ENCODE data around the gene ZNF276.
"Not testable (repeated sequence)": the region's sequence is repeated elsewhere in the genome, so short reads cannot be mapped to it uniquely, and the experiment has no call there.

ZNF276 gene

DNA sequence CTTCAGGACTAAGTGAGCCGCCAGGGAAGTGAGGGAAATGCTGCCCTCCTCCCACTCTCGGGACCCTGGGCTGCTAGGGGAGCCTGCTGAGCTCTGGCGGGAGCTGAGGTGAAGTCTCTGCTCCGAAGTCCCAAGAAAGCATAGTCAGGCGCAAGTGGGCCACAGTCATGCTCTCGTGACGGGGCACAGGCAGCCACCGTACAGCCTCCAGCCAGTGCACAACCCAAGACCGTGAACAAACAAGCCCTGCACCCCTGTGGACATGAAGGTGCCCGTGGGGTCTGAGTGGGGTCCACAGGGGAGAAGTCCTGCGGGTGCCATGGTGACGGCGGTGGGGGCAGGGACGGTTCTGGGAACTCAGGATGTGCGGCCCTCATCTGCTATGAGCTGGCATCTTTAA is 24.7 kb downstream of the ZNF276 start:
- DNase-seq (ENCODE audit: insufficient read length, low spot score) = no peak
- no peak for TF ChIP-seq POLR2A (IDR thresholded peaks at IDR 0.05; ENCODE audit: low read depth, low read length)
- FAIRE-seq = no peak

DNA sequence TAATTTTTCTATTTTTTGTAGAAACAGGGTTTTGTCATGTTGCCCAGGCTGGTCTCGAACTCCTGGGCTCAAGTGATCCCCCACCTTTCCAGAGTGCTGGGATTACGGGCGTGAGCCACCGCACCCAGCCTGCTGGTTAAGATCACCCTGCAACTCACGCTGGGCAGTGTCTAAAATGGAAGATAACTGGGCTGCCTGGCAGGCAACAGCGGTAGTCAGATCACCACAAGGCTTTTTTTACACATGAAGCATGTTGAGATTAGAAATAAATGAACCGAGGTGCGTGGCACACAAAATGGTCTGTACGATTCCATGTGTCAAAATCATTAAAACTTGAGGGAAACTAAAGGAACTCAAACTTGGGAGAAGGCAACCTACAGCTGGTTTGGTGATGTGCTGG is 26.7 kb downstream of the ZNF276 start:
- FAIRE-seq (no peak), DNase-seq (ENCODE audit: insufficient read length, low spot score) (no peak)
- TF ChIP-seq POLR2A (IDR thresholded peaks at IDR 0.05; ENCODE audit: low read depth, low read length) = no peak

DNA sequence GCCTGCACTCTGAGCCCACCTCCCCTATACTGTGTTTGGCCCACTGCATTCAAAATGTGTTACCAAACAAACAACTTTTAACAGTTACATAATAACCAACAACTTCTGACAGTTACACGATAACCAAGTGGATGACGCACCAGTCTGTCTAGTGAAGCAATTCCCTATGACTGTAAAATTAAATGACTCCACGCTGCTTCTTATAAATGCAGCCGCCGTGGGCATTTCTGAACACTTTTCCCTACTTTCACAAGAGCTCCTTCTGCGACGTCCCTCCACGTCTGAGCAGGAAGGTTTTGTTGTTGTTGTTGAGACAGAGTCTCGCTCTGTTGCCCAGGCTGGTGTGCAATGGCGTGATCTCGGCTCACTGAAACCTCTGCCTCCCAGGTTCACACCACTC is 27.6 kb downstream of the ZNF276 start:
- no peak for TF ChIP-seq POLR2A (IDR thresholded peaks at IDR 0.05; ENCODE audit: low read depth, low read length)
- FAIRE-seq (no peak), DNase-seq (ENCODE audit: insufficient read length, low spot score) (no peak)

DNA sequence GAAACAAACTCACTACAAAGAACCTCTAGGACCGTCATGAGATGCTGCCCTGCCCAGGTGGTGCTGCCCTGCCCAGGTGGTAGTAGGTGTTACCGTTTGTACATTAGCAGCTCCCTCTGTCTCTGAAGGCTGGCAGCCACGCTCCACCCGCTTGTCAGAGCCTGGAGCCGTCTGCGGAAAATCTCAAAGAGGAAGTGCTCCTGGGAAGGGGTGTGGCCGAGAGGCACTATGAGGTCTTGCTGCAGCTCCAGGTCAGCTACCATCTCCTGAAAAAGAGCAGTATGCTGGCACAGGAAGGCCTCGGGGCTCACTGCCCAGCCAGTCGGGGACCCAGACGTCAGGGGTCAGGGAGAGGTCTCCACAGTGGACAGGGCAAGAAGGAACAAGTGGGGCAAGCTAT is 28.3 kb downstream of the ZNF276 start:
- DNase-seq (ENCODE audit: insufficient read length, low spot score) (no peak), FAIRE-seq (no peak)
- TF ChIP-seq POLR2A (IDR thresholded peaks at IDR 0.05; ENCODE audit: low read depth, low read length) = no peak

DNA sequence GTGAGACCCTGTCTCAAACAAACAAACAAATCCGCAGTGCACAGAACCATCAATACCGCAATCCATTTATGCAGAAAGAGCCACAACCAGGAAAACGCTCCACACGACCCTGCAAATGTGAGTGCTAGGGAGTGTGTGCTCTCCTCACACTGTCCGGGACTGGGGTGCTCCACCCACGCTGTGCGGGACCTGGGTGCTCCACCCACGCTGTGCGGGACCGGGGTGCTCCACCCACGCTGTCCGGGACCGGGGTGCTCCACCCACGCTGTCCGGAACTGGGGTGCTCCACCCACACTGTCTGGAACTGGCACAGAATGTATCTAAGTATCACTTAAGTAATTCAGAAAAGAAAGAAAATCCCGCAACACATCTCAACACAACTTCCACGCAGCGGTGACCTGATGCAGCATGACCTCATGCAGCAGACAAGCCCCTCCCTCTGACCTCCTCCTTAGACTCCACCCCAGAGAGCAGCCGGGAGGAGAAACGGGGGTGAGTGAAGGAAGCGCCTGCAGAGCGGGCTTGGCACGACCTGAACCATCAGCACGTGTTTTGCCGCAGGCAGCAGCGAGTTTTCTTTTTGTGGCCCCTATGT is 38.5 kb downstream of the ZNF276 start:
- no peak for TF ChIP-seq POLR2A (IDR thresholded peaks at IDR 0.05; ENCODE audit: low read depth, low read length)
- no peak for FAIRE-seq
- no peak for DNase-seq (ENCODE audit: insufficient read length, low spot score)

DNA sequence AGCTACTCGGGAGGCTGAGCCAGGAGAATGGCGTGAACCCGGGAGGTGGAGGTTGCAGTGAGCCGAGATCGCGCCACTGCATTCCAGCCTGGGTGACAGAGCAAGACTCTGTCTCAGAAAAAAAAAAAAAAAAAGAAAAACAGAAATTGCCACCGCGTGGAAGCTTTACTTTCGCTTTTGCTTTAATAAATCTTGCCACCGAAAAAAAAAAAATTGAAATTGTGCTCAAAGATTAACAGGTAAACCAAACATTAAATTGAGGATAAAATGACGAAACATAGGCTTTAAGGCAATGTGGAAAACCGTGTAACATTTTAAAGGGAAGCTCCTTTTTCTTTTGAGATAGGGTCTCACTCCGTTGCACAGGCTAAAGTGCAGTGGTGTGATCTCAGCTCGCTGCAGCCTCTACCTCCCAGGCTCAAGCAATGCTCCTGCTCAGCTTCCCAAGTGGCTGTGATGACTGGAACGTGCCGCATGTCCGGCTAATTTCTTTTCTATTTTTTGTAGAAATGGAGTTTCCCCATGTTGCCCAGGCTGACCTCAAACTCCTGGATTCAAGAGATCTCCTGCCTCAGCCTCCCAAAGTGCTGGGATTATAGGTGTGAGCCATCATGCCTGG is 40.1 kb downstream of the ZNF276 start:
- DNase-seq (ENCODE audit: insufficient read length, low spot score) (no peak), FAIRE-seq (no peak)
- TF ChIP-seq POLR2A (IDR thresholded peaks at IDR 0.05; ENCODE audit: low read depth, low read length) = no peak

DNA sequence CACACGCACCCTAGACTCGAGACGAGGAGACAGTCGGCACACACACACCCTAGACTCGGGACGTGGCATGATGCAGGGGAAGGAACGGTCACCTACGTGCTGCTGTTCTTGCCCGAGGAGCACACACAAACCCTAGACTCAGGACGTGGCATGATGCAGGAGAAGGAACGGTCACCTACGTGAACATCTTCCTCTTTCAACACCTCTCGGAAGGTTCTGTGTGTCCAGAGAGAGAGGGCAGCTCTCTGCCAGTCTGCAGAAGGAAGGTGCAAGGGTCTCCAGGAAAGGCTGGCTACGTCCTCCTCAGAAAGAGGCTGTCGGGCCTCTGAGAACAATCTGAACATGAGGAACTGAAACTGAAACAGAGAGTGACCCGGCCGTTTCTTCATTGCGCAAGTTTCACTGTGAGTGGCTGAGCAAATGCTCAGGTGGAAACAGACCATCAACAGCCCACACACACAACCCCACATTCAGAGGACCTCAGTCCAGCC is 43.4 kb downstream of the ZNF276 start:
- no peak for FAIRE-seq
- DNase-seq (ENCODE audit: insufficient read length, low spot score) = no peak

DNA sequence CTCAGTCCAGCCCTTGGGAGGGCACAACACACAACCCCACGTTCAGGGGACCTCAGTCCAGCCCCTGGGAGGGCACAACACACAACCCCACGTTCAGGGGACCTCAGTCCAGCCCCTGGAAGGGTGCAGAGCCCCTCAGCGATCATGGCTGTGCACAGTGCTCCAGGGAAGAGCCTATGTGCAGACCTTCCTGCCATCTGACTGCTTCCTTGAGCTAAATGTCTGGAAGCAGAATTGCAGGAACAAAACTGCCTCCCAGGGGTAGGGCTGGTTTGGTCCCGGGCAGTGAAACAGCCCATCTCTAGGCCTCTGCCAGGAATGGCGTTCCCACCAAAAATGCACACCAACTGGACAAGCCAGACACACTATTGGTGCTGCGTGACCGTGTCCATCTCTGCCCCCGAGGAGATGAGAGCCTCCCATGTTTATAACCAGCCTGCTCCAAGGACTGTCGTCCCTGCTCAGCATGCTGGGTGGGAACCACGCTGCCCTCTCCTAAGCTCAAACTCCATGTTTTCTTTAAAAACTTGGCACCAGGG is 44.0 kb downstream of the ZNF276 start:
- DNase-seq (ENCODE audit: insufficient read length, low spot score) (no peak), FAIRE-seq (no peak)
- TF ChIP-seq POLR2A (IDR thresholded peaks at IDR 0.05; ENCODE audit: low read depth, low read length) = no peak

More for the DNA sequence above, 43.4 kb downstream of the ZNF276 start:
- no peak for TF ChIP-seq POLR2A (IDR thresholded peaks at IDR 0.05; ENCODE audit: low read depth, low read length)

DNA sequence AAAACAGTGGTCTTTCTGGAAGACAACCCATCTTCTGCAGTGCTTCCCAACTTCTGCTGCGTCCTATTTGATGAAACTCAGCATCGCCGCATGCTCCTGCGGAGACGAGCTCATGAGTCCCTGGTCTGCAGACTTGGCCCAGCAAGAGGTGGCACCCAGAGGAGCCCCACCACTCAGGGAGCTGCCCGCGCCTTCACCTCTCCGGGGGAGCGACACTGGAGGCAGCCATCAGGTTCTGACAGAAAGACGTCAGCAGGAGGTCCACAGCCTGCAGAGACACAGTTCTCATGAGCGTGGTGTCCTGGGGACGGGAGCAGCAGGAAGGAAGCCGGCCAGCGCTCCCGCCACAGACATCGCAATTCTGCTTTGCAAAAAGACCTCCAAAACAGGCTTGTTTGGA is 49.0 kb downstream of the ZNF276 start:
- FAIRE-seq (no peak), DNase-seq (ENCODE audit: insufficient read length, low spot score) (no peak)
- no peak for TF ChIP-seq POLR2A (IDR thresholded peaks at IDR 0.05; ENCODE audit: low read depth, low read length)

DNA sequence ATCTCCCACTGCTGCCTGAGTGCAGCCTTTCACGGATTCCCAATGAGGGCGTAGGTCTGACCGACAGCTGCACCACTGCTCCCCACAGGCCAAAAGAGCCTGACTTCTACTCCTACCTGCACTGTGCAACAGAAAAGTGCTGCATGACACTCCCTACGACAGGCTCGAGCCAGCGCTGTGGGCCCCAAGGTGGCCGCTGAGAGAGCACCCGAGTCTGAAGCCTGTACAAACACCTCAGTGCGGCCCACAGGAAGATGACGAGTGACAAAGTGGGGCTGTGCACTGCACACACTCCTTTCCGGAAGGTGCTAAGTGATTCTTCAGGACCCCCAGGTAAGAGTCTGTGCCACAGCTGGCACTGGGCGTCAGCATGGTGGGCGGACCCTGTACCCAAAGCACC is 53.9 kb downstream of the ZNF276 start:
- no peak for TF ChIP-seq POLR2A (IDR thresholded peaks at IDR 0.05; ENCODE audit: low read depth, low read length)
- FAIRE-seq (no peak), DNase-seq (ENCODE audit: insufficient read length, low spot score) (no peak)

DNA sequence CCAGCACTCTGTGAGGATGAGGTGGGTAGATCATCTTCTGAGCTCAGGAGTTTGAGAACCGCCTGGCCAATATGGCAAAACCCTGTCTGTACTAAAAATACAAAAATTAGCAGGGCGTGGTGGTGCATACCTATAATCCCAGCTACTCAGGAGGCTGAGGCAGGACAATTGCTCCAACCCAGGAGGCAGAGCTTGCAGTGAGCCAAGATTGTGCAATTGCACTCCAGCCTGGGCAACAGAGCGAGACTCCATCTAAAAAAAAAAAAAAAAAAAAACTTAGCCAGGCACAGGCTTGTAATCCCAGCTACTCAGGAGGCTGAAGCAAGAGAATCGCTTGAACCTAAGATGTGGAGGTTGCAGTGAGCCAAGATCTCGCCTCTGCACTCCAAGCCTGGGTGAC is 56.9 kb downstream of the ZNF276 start:
- FAIRE-seq; DNase-seq (ENCODE audit: insufficient read length, low spot score): not testable (repeated sequence)

DNA sequence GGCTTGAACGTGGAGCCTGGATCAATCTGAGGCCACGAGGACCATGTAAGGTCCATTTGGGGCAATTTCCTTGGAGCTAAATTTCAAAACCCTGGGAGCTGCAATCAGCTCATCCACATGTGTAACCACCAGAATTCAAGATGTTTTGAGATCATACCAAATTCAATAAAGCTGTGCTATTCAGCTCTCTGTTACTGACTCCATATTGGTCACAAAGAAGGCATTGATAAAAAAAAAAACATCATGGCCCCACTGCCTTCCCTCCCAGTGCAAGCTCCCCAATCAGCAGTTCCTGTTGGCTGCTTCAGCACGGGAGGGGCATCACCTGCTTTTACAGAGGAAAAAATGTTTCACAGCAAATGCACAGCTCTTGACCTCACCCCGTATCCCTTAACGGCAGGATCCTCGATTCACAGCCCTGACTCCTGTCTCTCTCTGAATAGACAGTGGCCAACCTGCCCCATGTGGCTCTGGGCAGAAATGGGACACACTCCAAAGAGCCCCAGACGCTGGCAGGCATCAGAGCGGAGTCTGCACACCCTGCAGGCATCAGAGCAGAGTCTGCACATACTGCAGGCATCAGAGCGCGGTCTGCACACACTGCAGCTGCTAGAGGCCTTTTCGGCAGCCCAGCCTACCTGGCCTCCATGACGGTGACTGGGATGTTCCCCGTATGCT is 58.0 kb downstream of the ZNF276 start:
- FAIRE-seq (no peak), DNase-seq (ENCODE audit: insufficient read length, low spot score) (no peak)
- no peak for TF ChIP-seq POLR2A (IDR thresholded peaks at IDR 0.05; ENCODE audit: low read depth, low read length)

DNA sequence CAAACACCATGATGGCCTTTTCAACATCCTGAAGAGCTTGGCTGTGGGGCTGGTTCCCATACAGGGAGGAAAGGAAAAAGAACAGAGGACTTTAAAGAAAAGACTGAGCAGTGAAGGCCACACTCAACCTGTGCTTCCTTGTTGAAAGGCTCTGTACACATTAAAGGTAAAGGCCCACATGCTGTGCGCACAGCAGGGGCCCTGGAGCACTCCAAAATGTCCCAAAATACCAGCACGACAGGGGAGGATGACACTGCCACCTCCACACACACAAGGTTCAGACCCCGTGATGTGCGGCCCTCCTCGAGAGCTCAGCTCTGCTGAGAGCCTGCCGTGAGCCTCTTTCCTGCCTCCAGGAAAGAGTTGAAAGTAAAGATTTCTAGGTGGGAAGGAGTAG is 58.6 kb downstream of the ZNF276 start:
- DNase-seq (ENCODE audit: insufficient read length, low spot score) (no peak), FAIRE-seq (no peak)
- no peak for TF ChIP-seq POLR2A (IDR thresholded peaks at IDR 0.05; ENCODE audit: low read depth, low read length)

DNA sequence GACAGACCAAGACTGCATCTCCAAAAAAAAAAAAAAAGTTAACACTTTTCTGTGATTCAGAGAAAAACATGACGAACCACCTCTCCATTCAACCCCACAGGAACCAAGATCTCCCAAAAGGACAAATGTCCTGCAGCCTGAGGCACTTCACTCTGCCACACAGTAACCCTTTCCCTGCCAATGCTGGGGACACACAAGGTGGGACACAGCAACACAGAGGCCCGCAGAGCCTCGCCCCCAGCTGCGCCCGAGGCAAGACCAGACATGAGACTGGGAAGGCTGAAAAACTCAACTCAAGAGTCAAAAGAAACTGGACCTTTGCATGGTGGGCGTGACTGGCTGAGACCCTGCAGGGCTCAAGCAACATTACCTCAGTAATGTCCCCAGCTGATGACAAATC is 61.2 kb downstream of the ZNF276 start:
- no peak for FAIRE-seq
- no peak for DNase-seq (ENCODE audit: insufficient read length, low spot score)
- TF ChIP-seq POLR2A (IDR thresholded peaks at IDR 0.05; ENCODE audit: low read depth, low read length) = no peak

DNA sequence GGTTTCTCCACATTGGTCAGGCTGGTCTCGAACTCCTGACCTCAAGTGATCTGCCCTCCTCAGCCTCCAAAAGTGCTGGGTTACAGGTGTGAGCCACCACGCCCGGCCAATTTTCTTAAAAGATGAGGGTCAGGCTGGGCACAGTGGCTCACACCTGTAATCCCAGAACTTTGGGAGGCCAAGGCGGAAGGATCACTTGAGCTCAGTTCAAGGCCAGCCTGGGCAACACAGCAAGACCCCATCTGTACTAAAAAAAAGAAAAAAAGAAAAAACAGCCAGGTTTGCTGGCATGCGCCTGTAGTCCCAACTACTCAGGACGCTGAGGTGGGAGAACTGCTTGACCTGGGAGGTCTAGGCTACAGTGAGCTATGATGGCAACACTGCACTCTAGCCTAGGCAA is 62.6 kb downstream of the ZNF276 start:
- not testable (repeated sequence) for DNase-seq (ENCODE audit: insufficient read length, low spot score); FAIRE-seq
